PC-9 (cell line): ENCODE measurements around the gene TSR3. TPM values are rescaled to one million over a fixed set of nuclear protein-coding genes. Genes with fewer than 3 reads are reported as not detected.

Experiments
- BruUV-seq: library from RNA; stranded (reverse); fragments of 400-500 nt; replicated peaks from 2 replicates; lab custom pipeline; 2021; lab: Mats Ljungman, UMichigan
- CTCF ChIA-PET: fragments of 300-600 bp; sonication (Branson Sonifier 250); formaldehyde crosslinking; loops from one replicate; lab custom pipeline; 2022; ENCODE audit warnings: antibody characterized with exemption; lab: Charles Lee
- POLR2A ChIA-PET: fragments of 300-600 bp; sonication (Branson Sonifier 250); formaldehyde crosslinking; loops from one replicate; lab custom pipeline; 2022; ENCODE audit warnings: antibody characterized with exemption; ENCODE audit not compliant: unreplicated experiment; lab: Charles Lee
- DNase-seq, 2 experiments: peaks; one replicate each; pipeline versions ENCODE4 v3.0.0 to v3.0.0-alpha.2; 2015 to 2022; ENCODE audit warnings: mixed read lengths in 1 of 2
- H2AFZ ChIP-seq: fragments of 200-600 bp; sonication (generic); 2 replicates; pipeline ENCODE4 v1.8.1; 2017; ENCODE audit warnings: antibody characterized with exemption
- H3F3A ChIP-seq: fragments of 200-600 bp; sonication (generic); 2 replicates; pipeline ENCODE4 v1.8.1; 2017; ENCODE audit warnings: antibody characterized with exemption, mild to moderate bottlenecking, low read depth; ENCODE audit not compliant: insufficient read depth
- H3K27ac ChIP-seq: fragments of 200-600 bp; sonication (generic); 2 replicates; pipeline ENCODE4 v1.6.1; 2016; ENCODE audit warnings: mixed run types
- H3K27me3 ChIP-seq: fragments of 200-600 bp; sonication (generic); 2 replicates; pipeline ENCODE4 v1.6.1; 2016; ENCODE audit warnings: low read depth, mixed run types; ENCODE audit not compliant: insufficient read depth
- H3K36me3 ChIP-seq: fragments of 200-600 bp; sonication (generic); 2 replicates; pipeline ENCODE4 v1.6.1; 2016; ENCODE audit warnings: low read depth, mixed run types
- H3K4me1 ChIP-seq: fragments of 200-600 bp; sonication (generic); replicated peaks from 2 replicates; pipeline ENCODE4 v1.6.1; 2016; ENCODE audit warnings: mixed run types; ENCODE audit not compliant: insufficient read depth
- H3K4me2 ChIP-seq: fragments of 200-600 bp; sonication (generic); 2 replicates; pipeline ENCODE4 v1.6.1; 2017; ENCODE audit warnings: mixed run types
- H3K4me3 ChIP-seq: fragments of 200-600 bp; sonication (generic); 2 replicates; pipeline ENCODE4 v1.6.1; 2016; ENCODE audit warnings: mixed run types
- H3K79me2 ChIP-seq: fragments of 200-600 bp; sonication (generic); 2 replicates; pipeline ENCODE4 v1.6.1; 2017; ENCODE audit warnings: low read depth, mixed run types
- H3K9me2 ChIP-seq: fragments of 200-600 bp; sonication (generic); 2 replicates; pipeline ENCODE4 v1.8.1; 2017; ENCODE audit warnings: mild to moderate bottlenecking; ENCODE audit not compliant: insufficient read depth
- H3K9me3 ChIP-seq: fragments of 200-600 bp; sonication (generic); 2 replicates; pipeline ENCODE4 v1.8.1; 2016; ENCODE audit warnings: low read depth; ENCODE audit not compliant: insufficient read depth
- H4K20me1 ChIP-seq: fragments of 200-600 bp; sonication (generic); 2 replicates; pipeline ENCODE4 v1.8.1; 2017; ENCODE audit not compliant: insufficient read depth
- CTCF ChIP-seq: fragments of 200-600 bp; sonication (generic); conservative IDR thresholded peaks from 2 replicates; pipeline ENCODE4 v1.6.1; 2017; ENCODE audit warnings: mixed run types, antibody characterized with exemption, mild to moderate bottlenecking, moderate library complexity
- EZH2 ChIP-seq: fragments of 200-600 bp; sonication (generic); IDR thresholded peaks from 2 replicates; pipeline ENCODE4 v1.8.0; 2017; ENCODE audit warnings: antibody characterized with exemption, low read depth
- intact Hi-C: fragments of 100-400 bp; cut with micrococcal nuclease; formaldehyde crosslinking; loops from one replicate; pipeline ENCODE4 v1.10.0; 2022; ENCODE audit not compliant: unreplicated experiment
- total RNA-seq: library from RNA; stranded (reverse); gene quantifications from 2 replicates; pipeline ENCODE4 v1.2.3, GENCODE V29; 2021

The TSR3 gene
- total RNA-seq, 1 experiment from 2014 or later: 69.5 TPM

GRCh38 chr16:1346422-1347285 lies 5.0 kb downstream of the TSR3 start:
- no TSS peak for BruUV-seq
- ChIA-PET POLR2A (interaction anchor here (0.6 to 0.7 kb wide), 2 partner anchors 9 to 14 kb away, joined by 4 to 5 read pairs; no protein-coding TSS in a partner anchor), CTCF (interaction anchor here (0.6 kb wide), 1 partner anchor 640 kb away, joined by 4 read pairs; no protein-coding TSS in a partner anchor)
- Histone ChIP-seq H3K4me2 (no peak overlapping the region), H3K4me1 (0 out of 2 replicates have a peak, but pooled peaks cover 13% of the 10 kb centered on the region), H3K79me2 (peaks cover 15% of the 10 kb centered on the region), H2AFZ (no peak overlapping the region), H3K27ac (no peak overlapping the region), H3F3A (0 out of 2 replicates have a peak, but pooled peaks cover 4% of the 10 kb centered on the region), H4K20me1 (no peaks in the 10 kb centered on the region), H3K9me3 (no peaks in the 10 kb centered on the region), H3K27me3 (no peaks in the 10 kb centered on the region), H3K36me3 (no peaks in the 10 kb centered on the region), H3K9me2 (no peaks in the 10 kb centered on the region), H3K4me3 (no peak overlapping the region)
- DNase-seq: no peak
- TF ChIP-seq CTCF (no peak), EZH2 (no peak)
- intact Hi-C loops: no loop called here

- Histone ChIP-seq H3F3A (0 out of 2 replicates have a peak, but pooled peaks cover 4% of the 10 kb centered on the region), H2AFZ (no peak overlapping the region), H3K9me3 (no peaks in the 10 kb centered on the region), H3K9me2 (no peaks in the 10 kb centered on the region), H3K4me1 (0 out of 2 replicates have a peak, but pooled peaks cover 12% of the 10 kb centered on the region), H3K27me3 (no peaks in the 10 kb centered on the region), H3K36me3 (no peaks in the 10 kb centered on the region), H3K79me2 (peaks cover 8% of the 10 kb centered on the region), H3K27ac (no peak overlapping the region), H3K4me3 (no peak overlapping the region), H3K4me2 (no peak overlapping the region), H4K20me1 (no peaks in the 10 kb centered on the region)
- no peak for DNase-seq
- ChIA-PET CTCF (no interaction called here), POLR2A (no interaction called here)
- intact Hi-C loops: no loop called here
- no TSS peak for BruUV-seq
- TF ChIP-seq CTCF (no peak), EZH2 (no peak)
Measured at GRCh38 chr16:1345651-1346421, 5.8 kb downstream of the TSR3 start.

- no TSS peak for BruUV-seq
- POLR2A ChIA-PET: interaction anchor here (0.6 kb wide), 1 partner anchor 68 kb away, joined by 4 read pairs; no protein-coding TSS in a partner anchor
- DNase-seq: no peak
Measured at GRCh38 chr16:1345087-1345486, 6.6 kb downstream of the TSR3 start.

More at GRCh38 chr16:1345087-1345486, 6.6 kb downstream of the TSR3 start:
- no peaks in the 10 kb centered on the region for H3K9me2 ChIP-seq
- H3F3A ChIP-seq: 0 out of 2 replicates have a peak, but pooled peaks cover 4% of the 10 kb centered on the region
- no peak overlapping the region for H3K4me3 ChIP-seq
- no peak overlapping the region for H3K4me2 ChIP-seq
- no peaks in the 10 kb centered on the region for H4K20me1 ChIP-seq
- H3K4me1 ChIP-seq: 0 out of 2 replicates have a peak, but pooled peaks cover 5% of the 10 kb centered on the region
- H3K27ac ChIP-seq: no peak overlapping the region
- H3K79me2 ChIP-seq: peaks cover under 1% of the 10 kb centered on the region; the same call in 1 of the 2 replicates
- CTCF ChIA-PET: no interaction called here
- H3K27me3 ChIP-seq: no peaks in the 10 kb centered on the region
- no peaks in the 10 kb centered on the region for H3K9me3 ChIP-seq
- H3K36me3 ChIP-seq: no peaks in the 10 kb centered on the region
- intact Hi-C loops: no loop called here
- no peak for TF ChIP-seq CTCF
- TF ChIP-seq EZH2: no peak
- no peak overlapping the region for H2AFZ ChIP-seq
